ENCODE data around the gene ERG28.

GRCh38 chr14:75697386-75697785, 36.7 kb upstream of the ERG28 start:
- TF ChIP-seq POLR2AphosphoS5 (IDR thresholded peaks at IDR 0.05; ENCODE audit: low read depth, low read length) = no peak
- no peak for TF ChIP-seq POLR2A (IDR thresholded peaks at IDR 0.05; ENCODE audit: low read depth, low read length)
- TF ChIP-seq PAX5 (IDR thresholded peaks at IDR 0.05; ENCODE audit: insufficient read depth, low read length, severe bottlenecking) = no peak
- TF ChIP-seq POU2F2 (IDR thresholded peaks at IDR 0.05; ENCODE audit: low read depth, low read length) = no peak

Measured in GM12891 (cell line).